T-helper 1 cell (primary cell): ENCODE results near the gene TCAP.

ENCODE experiments used
- DNase-seq, 5 donors: peaks; one replicate each; pipeline ENCODE4 v3.0.0-alpha.2; 2012 to 2020

Gene TCAP

DNA sequence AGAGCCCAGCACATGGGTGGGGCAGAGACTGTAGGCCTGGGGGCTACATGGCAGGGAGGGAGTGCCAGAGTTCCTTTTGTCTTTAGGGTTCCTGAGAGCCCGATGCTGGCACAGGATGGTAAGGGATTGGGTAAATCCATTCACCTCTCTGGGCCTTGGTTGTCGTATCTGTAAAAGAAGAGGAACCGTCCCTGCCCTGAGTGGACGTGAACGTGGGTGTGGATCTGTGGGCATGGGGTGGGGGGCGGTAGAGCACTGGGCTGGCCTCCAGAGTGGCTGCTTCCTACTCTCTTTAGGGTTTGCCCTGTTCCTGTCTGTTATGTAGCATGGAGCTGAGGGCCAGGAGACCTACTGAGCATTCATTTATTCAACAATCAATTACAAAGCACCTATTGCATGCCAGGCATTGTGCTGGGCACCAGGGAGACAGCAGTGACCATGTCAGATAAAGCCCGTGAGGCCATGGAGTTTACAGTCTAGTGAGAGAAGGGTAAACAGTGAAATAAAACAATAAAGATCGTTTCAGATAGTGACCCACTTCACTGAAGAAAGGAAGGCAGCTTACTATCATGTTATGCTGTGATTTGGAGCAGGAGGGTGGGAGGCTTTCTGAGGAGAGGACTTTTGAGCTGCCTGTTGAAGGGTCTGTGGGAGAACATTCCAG lies 13.1 kb upstream of the TCAP start:
- no peak for DNase-seq

DNA sequence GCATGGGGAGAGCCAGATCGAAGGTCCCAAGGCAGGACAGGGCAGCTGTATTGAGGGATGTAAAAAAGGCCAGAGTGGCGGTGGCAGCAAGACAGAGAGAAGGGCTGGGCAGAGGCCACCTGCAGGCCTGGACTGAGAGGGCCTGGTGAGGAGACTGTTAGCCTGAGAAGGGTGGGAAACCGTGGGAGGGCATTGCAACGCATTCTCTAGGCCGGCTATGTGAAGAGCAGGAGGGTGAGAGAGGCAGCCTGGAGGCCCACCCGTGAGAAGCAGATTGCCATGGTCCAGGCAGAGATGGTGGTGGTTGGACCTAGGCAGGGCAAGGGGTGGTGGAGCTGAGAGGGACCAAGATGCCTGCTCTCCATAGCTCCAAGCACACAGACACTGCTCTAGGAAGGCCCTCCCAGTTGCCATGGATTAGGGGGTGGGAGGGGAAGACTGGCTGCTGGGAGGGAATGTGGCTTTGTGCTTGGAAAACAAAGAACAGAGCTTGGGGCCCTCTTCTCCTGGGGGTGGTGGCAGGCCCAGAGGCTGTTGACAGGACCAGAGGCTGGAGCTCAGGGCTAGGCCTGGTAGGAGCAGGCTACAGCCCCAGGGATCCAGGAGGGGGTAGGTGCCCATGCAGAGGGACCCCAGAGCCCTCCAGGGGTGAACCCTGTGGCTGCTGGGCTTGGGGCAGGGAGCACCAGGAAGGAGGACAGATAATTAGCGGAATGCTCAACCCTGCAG lies 12.4 kb upstream of the TCAP start:
- DNase-seq: no peak

DNA sequence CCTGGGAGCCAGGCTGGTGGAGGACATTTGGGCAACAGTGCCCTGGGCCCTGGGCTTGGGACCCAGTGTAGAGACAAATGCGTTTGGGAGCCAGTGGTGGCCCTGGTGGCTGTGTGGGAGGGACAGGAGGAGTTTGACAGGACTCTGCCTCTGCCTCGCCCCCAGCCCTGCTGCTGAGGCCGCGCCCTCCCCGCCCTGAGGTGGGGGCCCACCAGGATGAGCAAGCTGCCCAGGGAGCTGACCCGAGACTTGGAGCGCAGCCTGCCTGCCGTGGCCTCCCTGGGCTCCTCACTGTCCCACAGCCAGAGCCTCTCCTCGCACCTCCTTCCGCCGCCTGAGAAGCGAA lies 11.9 kb upstream of the TCAP start:
- DNase-seq: no peak

DNA sequence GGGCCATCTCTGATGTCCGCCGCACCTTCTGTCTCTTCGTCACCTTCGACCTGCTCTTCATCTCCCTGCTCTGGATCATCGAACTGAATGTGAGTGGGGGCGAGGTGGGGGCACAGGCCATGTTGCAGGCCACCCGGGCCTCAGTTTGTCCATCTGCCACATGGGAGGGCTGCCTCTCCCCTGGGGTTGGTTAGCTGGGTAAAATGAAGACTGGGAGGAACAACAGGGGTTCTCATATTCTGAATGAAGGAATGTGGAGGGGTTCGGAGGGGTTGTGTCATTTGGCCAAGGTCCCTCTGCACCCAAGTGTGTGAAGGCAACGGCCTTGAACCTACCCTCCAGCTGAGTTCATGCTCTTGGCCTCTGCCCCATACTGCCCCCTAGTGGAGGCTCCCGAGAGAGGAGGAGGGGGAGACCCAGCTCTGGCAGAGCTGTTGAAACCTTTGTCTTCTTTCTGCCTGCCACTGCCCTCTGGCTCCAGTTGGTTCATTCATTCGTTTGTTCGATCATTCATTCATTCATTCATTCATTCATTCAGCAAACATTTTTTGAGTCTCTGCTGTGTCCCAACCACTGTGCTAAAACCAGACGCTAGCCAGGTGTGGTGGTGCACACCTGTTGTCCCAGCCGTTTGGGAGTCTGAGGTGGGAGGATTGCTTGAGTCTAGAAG lies 11.4 kb upstream of the TCAP start:
- DNase-seq: peak; percentile 51 to 80 (median 67)

DNA sequence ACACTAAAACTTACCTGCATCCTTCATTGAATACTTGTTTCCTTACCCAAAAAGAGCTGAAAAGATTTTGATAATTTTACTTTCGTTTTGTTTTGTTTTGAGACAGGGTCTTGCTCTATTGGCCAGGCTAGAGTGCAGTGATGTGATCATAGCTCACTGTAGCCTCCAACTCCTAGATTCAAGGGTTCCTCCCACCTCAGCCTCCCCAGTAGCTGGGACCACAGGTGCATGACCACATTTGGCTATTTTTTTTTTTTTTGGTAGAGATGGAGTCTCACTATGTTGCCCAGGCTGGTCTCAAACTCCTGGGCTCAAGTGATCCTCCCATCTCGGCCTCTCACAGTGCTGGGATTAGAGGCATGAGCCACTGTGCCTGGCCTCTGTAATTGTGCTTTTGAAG lies 10.0 kb upstream of the TCAP start:
- DNase-seq: no peak

GRCh38 chr17:39658346-39658745 lies 6.8 kb upstream of the TCAP start:
- DNase-seq: no peak

GRCh38 chr17:39658760-39659159 lies 6.4 kb upstream of the TCAP start:
- DNase-seq: no peak

- DNase-seq: no peak
These were observed 5.7 kb upstream of the TCAP start for GRCh38 chr17:39659279-39660010.

- no peak for DNase-seq
These were observed 5.2 kb upstream of the TCAP start for GRCh38 chr17:39660011-39660360.

DNA sequence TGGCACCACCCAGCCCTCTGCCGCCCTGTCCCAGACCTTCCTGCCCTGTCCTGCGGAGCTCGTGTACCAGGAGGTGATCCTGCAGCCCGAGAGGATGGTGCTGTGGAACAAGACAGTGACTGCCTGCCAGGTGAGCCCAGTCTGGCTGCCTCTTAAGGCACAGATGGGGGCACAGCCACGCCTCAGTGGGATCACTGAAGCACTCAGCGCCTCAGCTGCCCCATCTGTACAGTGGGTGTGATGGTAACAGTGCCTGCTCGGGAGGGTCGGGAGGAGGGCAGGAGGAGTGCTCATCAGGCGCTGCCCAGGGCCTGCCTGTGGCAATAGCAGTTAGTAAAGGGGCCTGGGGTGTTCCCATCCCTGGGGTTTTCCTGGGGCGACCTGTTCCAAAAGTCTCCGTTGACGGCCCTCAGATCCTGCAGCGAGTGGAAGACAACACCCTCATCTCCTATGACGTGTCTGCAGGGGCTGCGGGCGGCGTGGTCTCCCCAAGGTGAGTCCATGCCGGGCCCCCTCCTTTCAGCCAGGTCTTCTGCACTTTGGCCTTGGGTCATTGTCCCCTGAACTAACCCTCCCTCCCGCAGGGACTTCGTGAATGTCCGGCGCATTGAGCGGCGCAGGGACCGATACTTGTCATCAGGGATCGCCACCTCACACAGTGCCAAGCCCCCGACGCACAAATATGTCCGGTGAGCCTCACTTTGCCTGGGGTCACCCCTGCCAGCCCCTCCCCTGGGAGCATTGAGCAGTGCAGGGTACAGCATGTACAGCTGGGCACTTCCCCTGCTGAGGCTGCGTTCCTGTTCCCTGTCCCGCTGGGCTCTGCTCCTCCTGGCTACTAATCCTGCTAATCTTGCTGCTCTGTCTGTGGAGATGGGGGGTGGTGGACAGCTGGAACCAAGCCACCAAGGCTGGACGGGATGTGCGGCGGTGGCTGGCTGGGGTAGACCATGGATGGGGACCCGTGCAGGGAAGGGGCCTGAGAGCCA lies 4.5 kb upstream of the TCAP start:
- DNase-seq: no peak

- DNase-seq: no peak
These were observed 3.2 kb upstream of the TCAP start for GRCh38 chr17:39661744-39662541.

- no peak for DNase-seq
These were observed 2.4 kb upstream of the TCAP start for GRCh38 chr17:39662551-39663339.

GRCh38 chr17:39663340-39663687 lies 1.8 kb upstream of the TCAP start:
- DNase-seq: no peak

DNA sequence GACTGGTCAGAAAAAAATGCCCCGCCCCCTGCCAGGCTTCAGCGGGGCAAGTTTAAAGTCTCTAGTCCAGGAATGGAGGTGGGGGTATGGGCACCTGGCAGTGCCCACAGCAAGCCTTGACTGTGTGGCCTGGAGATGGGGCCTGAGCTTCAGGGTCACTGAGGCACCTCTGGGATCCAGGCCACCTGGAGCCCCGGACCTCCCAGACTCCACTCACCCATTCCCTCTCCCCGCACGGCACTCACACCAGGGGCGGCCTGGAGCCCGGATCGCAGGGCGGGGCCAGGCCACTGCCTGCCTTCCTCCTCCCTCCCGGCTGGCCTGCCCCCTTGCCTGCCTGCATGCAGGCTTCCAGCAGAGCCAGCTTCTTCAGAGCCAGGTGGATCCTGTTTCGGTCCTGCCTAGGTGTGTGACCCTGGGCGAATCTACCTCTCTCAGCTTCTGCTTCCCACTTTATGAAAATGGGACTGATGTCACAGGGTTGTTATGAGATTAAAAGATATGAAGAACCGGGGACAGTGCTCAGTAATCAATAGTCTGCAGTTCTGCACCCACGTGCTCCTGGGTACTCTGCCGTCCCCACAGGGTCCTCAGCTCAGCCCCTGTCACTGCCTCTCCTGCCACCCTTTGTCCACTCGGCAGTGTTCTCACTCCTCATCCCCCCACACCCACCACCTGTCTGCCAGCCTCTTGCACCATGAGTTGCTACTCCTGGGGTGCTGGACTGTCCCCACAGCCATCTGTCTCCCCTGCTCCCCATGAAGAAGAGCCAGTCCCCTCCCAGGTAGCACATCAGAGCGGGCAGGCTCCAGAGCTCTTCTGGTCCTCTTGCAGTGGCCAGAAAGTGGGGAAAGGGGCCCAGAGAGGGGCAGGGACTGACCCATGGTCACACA lies 1.2 kb upstream of the TCAP start:
- DNase-seq: no peak

- DNase-seq: no peak
These were observed 584 bp downstream of the TCAP start for GRCh38 chr17:39665642-39666224.

- no peak for DNase-seq
These were observed 1.1 kb downstream of the TCAP start for GRCh38 chr17:39666231-39666600.

- DNase-seq: no peak
These were observed 1.6 kb downstream of the TCAP start for GRCh38 chr17:39666601-39667261.

GRCh38 chr17:39667262-39667944 lies 2.3 kb downstream of the TCAP start:
- DNase-seq: no peak
